Ovary (tissue), 9 donors: ENCODE data around the gene DPF3. TPM values are rescaled to one million over a fixed set of nuclear protein-coding genes. Genes with fewer than 3 reads are reported as not detected.

Experiments
- DNase-seq, 5 donors: peaks; one replicate each; pipeline ENCODE4 v3.0.0-alpha.2; 2019 to 2020
- H3K27ac ChIP-seq, 2 donors: fragments of 200-600 bp; one replicate each; pipeline versions ENCODE4 v1.5.1 to v1.8.0; 2019 to 2022
- H3K27me3 ChIP-seq: fragments of 200-600 bp; one replicate; pipeline ENCODE4 v1.8.0; 2022
- H3K36me3 ChIP-seq: fragments of 200-600 bp; sonication (generic); one replicate; pipeline ENCODE4 v1.5.1; 2019
- H3K4me1 ChIP-seq: one replicate; pipeline ENCODE4 v1.8.1; 2013; ENCODE audit warnings: mild to moderate bottlenecking, moderate library complexity; ENCODE audit not compliant: insufficient read depth
- H3K4me3 ChIP-seq: fragments of 200-600 bp; sonication (generic); one replicate; pipeline ENCODE4 v1.5.1; 2017
- H3K9me3 ChIP-seq, 2 donors: fragments of 200-600 bp in 1 of 2; sonication (generic) in 1 of 2; one replicate each; pipeline versions ENCODE4 v1.5.1 to v1.8.1; 2013 to 2019; ENCODE audit warnings: mild to moderate bottlenecking in 1 of 2, moderate library complexity in 1 of 2
- CTCF ChIP-seq, 3 donors: fragments of 450-650 bp in 2 of 3; fragments of 200-600 bp in 1 of 3; IDR thresholded peaks; one replicate each; pipeline versions ENCODE4 v1.5.1 to v1.8.0; 2016 to 2022; ENCODE audit warnings: antibody characterized with exemption in 3 of 3, mild to moderate bottlenecking in 1 of 3
- EP300 ChIP-seq: sonication (generic); formaldehyde crosslinking; IDR thresholded peaks from one replicate; pipeline ENCODE4 v1.6.1; 2017; ENCODE audit warnings: antibody characterized with exemption
- POLR2A ChIP-seq: fragments of 450-650 bp; IDR thresholded peaks from one replicate; pipeline ENCODE4 v1.6.1; 2017; ENCODE audit warnings: antibody characterized with exemption, mild to moderate bottlenecking, moderate library complexity
- WGBS, 3 donors: extraction: QIAGEN DNeasy Blood & Tissue Kit in 1 of 3; methylation state at CpG; one replicate each; pipeline versions ENCODE4 v1.1.5 to v1.1.7; 2013 to 2017; 5-methylcytosine and 5-hydroxymethylcytosine counted together
- intact Hi-C, 4 donors: fragments of 100-400 bp; cut with DNase I; formaldehyde crosslinking; loops; one replicate each; pipeline versions ENCODE4 v1.11.0 to v1.15.1; 2022 to 2023
- polyA plus RNA-seq, 2 donors: library from polyadenylated mRNA; stranded (reverse); fragments of 200-250 nt in 1 of 2; fragments of 350-450 nt in 1 of 2; fragmentation: Illumina TruSeq in 1 of 2; extraction: RNeasy Lipid Tissue Mini Kit (QIAGEN cat#74804) in 1 of 2; gene quantifications; one replicate each; pipeline ENCODE4 v1.2.3, GENCODE V29; 2013 to 2014
- total RNA-seq, 7 donors: library from RNA; depleted of rRNA in 2 of 7; stranded (reverse); fragments of >200 nt in 2 of 7; fragmentation: NEBNext Ultra II Directional in 3 of 7; extraction: Animal tissue kit (Norgen Biotek cat#: 25700) in 3 of 7; gene quantifications; one replicate each; pipeline versions ENCODE4 v1.1.0 to v1.2.4, GENCODE V29; 2016 to 2023
- donor health status: DM: no; HTN: no; CAD: no; lungs with moderate emphysema.
- donor health status: DM: no; HTN: no; CAD: no.
- donor health status: Bipolar disorder and iron deficiency.
- donor health status: DM: yes; HTN: yes; CAD: no.
- donor health status: DM: no; HTN: no; CAD: no.
- donor health status: DM: yes; HTN: yes; CAD: no.

Gene DPF3
- total and polyA plus RNA-seq, 9 donors = 6.3 to 34.4 (median 21.9) TPM

GRCh38 chr14:72901361-72901760 is 7.5 kb upstream of the DPF3 start:
- Histone ChIP-seq H3K27ac (no peak overlapping the region), H3K9me3 (no peaks in the 10 kb centered on the region), H3K4me1 (peaks cover 6% of the 10 kb centered on the region), H3K36me3 (no peaks in the 10 kb centered on the region), H3K27me3 (no peaks in the 10 kb centered on the region), H3K4me3 (no peak overlapping the region)
- intact Hi-C loops = no loop called here
- no peak for DNase-seq
- WGBS, 3 donors = 86 to 95% (median 94%) methylated on average over 3 of the region's 3 CpGs
- TF ChIP-seq EP300 = no peak
- no peak for TF ChIP-seq POLR2A
- TF ChIP-seq CTCF (IDR thresholded peaks at IDR 0.05) = no peak

GRCh38 chr14:72898448-72898847 is 4.5 kb upstream of the DPF3 start:
- H3K4me3 ChIP-seq = no peak overlapping the region
- no peaks in the 10 kb centered on the region for H3K36me3 ChIP-seq
- peaks cover 6% of the 10 kb centered on the region for H3K4me1 ChIP-seq
- H3K9me3 ChIP-seq = no peaks in the 10 kb centered on the region
- WGBS, 3 donors = 59 to 64% (median 64%) methylated on average over 3 of the region's 3 CpGs
- no peak overlapping the region for H3K27ac ChIP-seq
- intact Hi-C loops = loop anchor here in 2 of 4 donors (10.0 kb wide), 2 partner anchors 114 to 184 kb away; no protein-coding TSS in a partner anchor
- no peak for TF ChIP-seq POLR2A
- TF ChIP-seq EP300 = no peak
- no peak for TF ChIP-seq CTCF (IDR thresholded peaks at IDR 0.05)
- DNase-seq = no peak
- no peaks in the 10 kb centered on the region for H3K27me3 ChIP-seq

- Histone ChIP-seq H3K27ac (no peak overlapping the region), H3K9me3 (no peaks in the 10 kb centered on the region), H3K4me1 (peaks cover 6% of the 10 kb centered on the region), H3K4me3 (peak overlapping the region; percentile 53), H3K36me3 (no peaks in the 10 kb centered on the region), H3K27me3 (no peaks in the 10 kb centered on the region)
- peak in 2 of 5 donors; percentile 25 to 39 for DNase-seq
- intact Hi-C loops = loop anchor here in 2 of 4 donors (10.0 kb wide), 2 partner anchors 110 to 180 kb away; no protein-coding TSS in a partner anchor
- no peak for TF ChIP-seq CTCF (IDR thresholded peaks at IDR 0.05)
- TF ChIP-seq POLR2A = no peak
- no peak for TF ChIP-seq EP300
- 19 to 27% (median 21%) methylated on average over 25 of the region's 25 CpGs for WGBS, 3 donors
Measured at GRCh38 chr14:72894623-72895378, 900 bp upstream of the DPF3 start.

GRCh38 chr14:72894323-72894622 is 372 bp upstream of the DPF3 start:
- Histone ChIP-seq H3K27ac (no peak overlapping the region), H3K4me3 (peak overlapping the region; percentile 53), H3K27me3 (no peaks in the 10 kb centered on the region), H3K36me3 (no peaks in the 10 kb centered on the region), H3K9me3 (no peaks in the 10 kb centered on the region), H3K4me1 (peaks cover 6% of the 10 kb centered on the region)
- intact Hi-C loops = loop anchor here in 2 of 4 donors (10.0 kb wide), 2 partner anchors 109 to 179 kb away; no protein-coding TSS in a partner anchor
- TF ChIP-seq EP300 (no peak), CTCF (IDR thresholded peaks at IDR 0.05) (no peak), POLR2A (no peak)
- WGBS, 3 donors = 0 to 1% (median 0%) methylated on average over 11 of the region's 11 CpGs
- DNase-seq = no peak
